Fibroblast of skin of right biceps (primary cell): ENCODE results near the gene PFKFB4.

Experiments
- DNase-seq: peaks from one replicate; pipeline ENCODE4 v3.0.0-alpha.2; 2013

PFKFB4 gene

DNA sequence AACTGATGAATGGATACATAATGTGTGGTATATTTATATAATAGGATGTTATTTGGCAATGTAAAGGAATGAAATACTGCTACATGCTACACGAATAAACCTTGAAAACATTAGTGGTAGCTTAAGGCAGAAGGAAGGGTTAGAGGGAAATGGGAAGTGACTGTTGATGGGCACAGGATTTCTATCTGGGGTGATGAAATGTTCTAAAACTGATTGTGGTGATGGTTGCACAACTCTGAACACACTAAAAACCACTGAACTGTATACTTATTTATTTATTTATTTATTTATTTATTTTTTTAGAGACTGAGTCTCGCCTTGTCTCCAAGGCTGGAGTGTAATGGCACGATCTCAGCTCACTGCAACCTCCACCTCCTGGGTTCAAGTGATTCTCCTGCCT lies 27.8 kb downstream of the PFKFB4 start:
- no peak for DNase-seq

DNA sequence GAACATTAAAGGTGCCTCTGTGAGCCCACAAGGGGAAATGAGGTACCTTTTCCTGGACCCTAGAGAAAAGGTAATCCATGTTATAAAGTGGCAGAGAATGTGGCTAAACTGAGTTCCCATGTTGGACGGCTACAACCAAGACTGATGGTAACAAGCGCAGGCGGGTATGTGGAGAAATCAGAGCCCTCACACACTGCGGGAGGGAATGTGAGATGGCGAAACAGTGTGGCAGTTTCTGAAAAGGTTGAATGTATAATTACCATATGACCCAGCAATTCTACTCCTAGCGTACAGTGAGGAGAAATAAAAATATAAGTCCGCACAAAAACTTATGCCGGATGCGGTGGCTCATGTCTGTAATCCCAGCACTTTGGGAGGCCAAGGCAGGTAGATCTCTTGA lies 28.6 kb downstream of the PFKFB4 start:
- no peak for DNase-seq

DNA sequence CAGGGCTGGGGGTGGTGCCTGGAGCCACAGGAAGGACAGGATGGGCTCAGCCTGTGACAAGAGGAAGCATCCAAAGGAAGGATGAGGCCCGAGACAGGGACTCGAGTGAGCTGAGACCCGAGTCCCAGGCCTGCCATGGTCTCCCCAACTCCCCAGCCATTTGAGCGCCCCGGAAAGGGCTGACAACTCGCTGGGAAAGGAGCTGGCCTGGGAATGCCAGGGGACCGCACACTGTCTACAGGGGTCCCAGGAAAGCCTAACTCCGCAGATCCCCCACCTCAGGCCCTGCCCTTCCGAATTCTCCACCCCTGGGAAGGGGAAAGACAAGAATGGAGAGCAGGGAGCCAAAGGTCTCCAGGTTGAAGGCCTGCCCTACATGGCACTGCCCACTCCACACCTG lies 31.6 kb downstream of the PFKFB4 start:
- DNase-seq = no peak

DNA sequence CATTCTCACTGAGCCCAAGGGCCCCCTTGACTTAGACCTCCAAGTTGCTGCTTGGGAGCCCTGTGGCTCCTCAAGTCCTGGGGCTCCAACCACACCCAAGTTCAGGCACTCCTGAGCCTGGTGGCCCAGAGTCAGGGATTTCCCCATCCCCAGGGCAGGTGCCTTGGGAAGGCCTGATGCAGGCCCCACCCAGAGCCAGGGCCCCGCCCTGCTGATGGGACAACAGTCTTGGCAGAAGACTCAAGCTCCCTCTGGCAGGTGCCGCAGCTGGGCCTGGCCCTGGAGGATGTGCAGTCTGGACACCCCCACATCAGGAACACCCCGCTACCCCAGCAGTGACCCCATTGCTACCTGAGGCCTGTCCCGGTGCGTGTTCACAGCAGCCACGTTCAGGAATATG lies 35.0 kb downstream of the PFKFB4 start:
- DNase-seq = no peak

DNA sequence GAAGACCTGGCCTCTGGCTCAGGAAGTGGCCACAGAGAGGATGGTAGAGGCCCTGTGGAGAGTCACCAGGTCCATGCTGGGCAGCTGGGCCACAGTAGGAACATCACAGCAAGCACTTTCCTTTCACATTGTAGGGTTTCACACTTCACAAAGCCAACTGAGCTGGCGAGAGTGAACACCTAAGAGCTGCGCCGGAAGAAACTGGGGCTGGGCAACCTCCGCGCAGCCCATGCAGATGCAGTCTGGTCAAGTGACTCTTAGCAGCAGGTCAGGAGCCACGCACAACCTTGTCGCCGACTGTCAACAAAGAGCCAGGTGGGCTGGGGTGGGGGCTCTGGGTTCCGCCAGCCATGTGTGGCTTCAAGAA lies 37.3 kb downstream of the PFKFB4 start:
- DNase-seq = no peak

GRCh38 chr3:48518638-48519276 lies 37.8 kb downstream of the PFKFB4 start:
- DNase-seq = no peak

- no peak for DNase-seq
Measured at GRCh38 chr3:48518069-48518468, 38.5 kb downstream of the PFKFB4 start.

DNA sequence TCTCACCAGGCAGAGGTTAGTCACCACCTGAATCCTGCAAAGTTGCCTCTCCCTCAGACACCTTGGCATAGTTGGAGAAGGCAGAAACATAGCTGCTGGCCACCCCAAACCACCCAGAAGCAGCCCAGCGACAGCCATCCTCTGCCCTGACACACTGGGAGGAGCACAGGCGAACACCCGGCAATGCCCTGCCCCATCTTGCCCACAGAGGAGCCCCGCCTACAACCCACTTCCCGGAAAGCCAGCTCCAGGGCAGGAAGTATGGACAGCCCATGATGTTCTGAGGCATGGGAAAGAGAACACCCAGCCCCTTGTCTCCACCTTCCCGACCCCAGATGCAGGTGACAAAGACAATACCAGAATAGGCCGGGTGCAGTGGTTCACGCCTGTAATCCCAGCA lies 40.0 kb downstream of the PFKFB4 start:
- DNase-seq = no peak

- DNase-seq = no peak
Measured at GRCh38 chr3:48514431-48515227, 42.0 kb downstream of the PFKFB4 start.

- no peak for DNase-seq
Measured at GRCh38 chr3:48511551-48511950, 45.1 kb downstream of the PFKFB4 start.

GRCh38 chr3:48507256-48508061 lies 49.1 kb downstream of the PFKFB4 start:
- peak; percentile 57 for DNase-seq

GRCh38 chr3:48505968-48506504 lies 50.6 kb downstream of the PFKFB4 start:
- no peak for DNase-seq

DNA sequence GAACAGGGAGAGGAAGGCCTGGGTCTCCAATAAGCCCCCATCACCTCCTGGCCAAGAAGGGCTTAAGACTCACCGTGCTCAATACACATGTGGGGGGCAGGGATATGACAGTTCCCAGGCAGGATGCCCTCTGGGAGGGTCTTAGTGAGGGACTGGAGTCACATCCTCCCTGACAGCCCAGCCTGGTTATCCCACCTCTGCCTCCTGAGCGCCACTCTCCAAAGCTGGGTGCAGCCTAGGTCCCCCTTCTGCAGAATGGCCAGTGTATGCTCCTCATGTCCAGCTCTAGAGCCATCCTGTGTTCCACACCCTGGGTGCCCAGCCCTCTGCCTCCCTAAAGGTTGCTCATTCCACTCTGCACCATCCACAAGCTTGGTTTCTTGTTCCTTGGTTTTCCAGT lies 51.5 kb downstream of the PFKFB4 start:
- no peak for DNase-seq

- DNase-seq = peak; percentile 78
Measured at GRCh38 chr3:48504051-48504946, 52.3 kb downstream of the PFKFB4 start, which contains the start of gene SHISA5. Gene SHISA5, minus strand, starts transcription at chr3:48504174. Its CDS starts 80 bp downstream, at chr3:48504094.

- peak; percentile 60 for DNase-seq
Measured at GRCh38 chr3:48503401-48504050, 53.1 kb downstream of the PFKFB4 start.

DNA sequence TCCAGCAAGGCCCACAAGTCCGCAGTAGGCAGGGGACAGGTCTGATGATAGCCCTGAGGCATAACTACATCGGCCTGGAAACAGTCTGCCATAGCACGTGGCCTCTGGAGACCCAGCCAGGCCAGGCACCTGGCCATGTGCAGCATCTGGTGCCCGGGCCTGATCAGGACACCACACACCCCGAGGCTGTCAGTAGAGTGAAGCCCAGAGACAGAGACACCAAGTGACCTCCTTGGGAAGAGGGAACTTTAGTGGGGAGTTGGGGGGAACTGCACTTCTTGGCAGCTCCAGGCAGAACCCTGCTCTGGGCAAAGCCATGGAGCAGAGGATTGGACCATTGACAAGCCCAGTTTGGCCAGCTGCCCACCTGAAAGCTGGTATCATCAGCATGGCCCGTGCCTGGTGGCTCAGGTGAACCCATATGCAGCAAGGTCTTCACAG lies 53.9 kb downstream of the PFKFB4 start:
- no peak for DNase-seq

DNA sequence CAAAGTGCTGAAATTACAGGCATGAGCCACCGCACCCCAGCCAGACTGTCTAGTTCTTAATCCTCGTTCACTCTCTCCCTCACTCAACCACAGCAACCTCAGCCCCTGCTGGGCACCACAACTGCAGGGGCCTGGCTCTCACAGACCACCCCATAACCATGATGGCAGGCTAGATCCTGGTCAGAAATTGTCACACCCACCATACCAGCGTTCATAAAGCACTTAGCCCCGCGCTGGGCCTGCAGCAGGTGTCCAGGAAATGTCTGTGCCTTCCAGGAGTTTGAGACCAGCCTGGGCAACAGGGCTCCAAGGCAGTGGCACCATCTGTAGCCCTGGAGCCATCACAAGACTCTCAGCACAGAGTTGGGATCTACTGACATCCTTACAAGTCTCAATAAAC lies 54.5 kb downstream of the PFKFB4 start:
- DNase-seq = no peak

- no peak for DNase-seq
Measured at GRCh38 chr3:48501196-48501595, 55.4 kb downstream of the PFKFB4 start.

GRCh38 chr3:48500656-48501055 lies 55.9 kb downstream of the PFKFB4 start:
- DNase-seq = no peak

DNA sequence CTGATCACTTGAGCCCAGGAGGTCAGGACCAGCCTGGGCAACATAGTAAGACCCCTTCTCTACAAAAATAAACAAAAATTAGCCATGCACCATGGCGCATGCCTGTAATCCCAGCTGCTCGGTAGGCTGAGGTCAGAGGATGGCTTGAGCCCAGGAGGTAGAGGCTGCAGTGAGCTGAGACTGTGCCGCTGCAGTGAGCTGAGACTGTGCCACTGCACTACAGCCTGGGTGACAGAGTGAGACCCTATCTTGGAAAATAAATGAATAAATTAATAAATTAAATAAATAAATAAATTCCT lies 63.5 kb downstream of the PFKFB4 start:
- no peak for DNase-seq

GRCh38 chr3:48492461-48493202 lies 64.0 kb downstream of the PFKFB4 start:
- peak; percentile 21 for DNase-seq
